Measurements from ENCODE around the gene NPNT. TPM values are rescaled to one million over a fixed set of nuclear protein-coding genes. Genes with fewer than 3 reads are reported as not detected.

Gene NPNT
- total RNA-seq, 2 donors from 2014 or later = 0.88 to 1.6 TPM

DNA sequence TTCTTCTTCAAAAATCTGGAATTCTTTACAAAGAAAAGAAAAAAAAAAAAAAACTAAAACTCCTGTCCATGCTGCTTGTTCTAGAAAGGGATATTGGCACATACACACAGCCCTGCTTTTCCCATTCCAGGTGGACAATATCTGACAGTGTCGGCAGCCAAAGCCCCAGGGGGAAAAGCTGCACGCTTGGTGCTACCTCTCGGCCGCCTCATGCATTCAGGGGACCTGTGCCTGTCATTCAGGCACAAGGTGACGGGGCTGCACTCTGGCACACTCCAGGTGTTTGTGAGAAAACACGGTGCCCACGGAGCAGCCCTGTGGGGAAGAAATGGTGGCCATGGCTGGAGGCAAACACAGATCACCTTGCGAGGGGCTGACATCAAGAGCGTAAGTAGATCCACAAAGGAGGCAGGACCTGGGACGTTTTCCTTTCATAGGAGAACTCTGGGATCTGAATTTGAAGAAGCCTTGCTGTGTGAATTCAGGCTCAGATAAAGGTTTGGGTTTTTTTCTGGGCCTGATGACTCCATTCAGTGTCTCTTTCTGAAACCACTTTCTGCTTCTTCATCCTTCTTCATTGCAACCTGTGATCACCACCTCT lies 71.9 kb downstream of the NPNT start:
- H3K27ac ChIP-seq (ENCODE audit: low read depth, low read length) = no peak overlapping the region
- no peak for DNase-seq
- no peaks in the 10 kb centered on the region for H3K36me3 Mint-ChIP-seq (ENCODE audit: low read depth)
- no peaks in the 10 kb centered on the region for H3K36me3 ChIP-seq (ENCODE audit: control insufficient read depth, insufficient read depth, low read length)
- H3K27me3 Mint-ChIP-seq (ENCODE audit: insufficient read depth) = no peaks in the 10 kb centered on the region
- 84 to 86% methylated on average over 9 to 10 of the region's 10 CpGs for WGBS, 2 experiments (ENCODE audit: insufficient coverage in 1 of 2, insufficient read length in 1 of 2)
- H3K9ac ChIP-seq (ENCODE audit: extremely low read depth, low read length, poor library complexity, severe bottlenecking) = no peak overlapping the region
- no peak overlapping the region for H3K4me3 Mint-ChIP-seq
- no peaks in the 10 kb centered on the region for H3K9me3 Mint-ChIP-seq
- no peaks in the 10 kb centered on the region for H3K27me3 ChIP-seq (ENCODE audit: control insufficient read depth, insufficient read depth, low read length, poor library complexity, severe bottlenecking)
- H3K4me3 ChIP-seq (ENCODE audit: low read length) = no peak overlapping the region
- no peak overlapping the region for H3K27ac Mint-ChIP-seq
- H3K4me1 Mint-ChIP-seq = peaks cover 20% of the 10 kb centered on the region
- H3K9me3 ChIP-seq (ENCODE audit: control insufficient read depth, low read length) = no peaks in the 10 kb centered on the region
- H3K4me1 ChIP-seq (ENCODE audit: control insufficient read depth, insufficient read depth, low read length) = peaks cover 11% of the 10 kb centered on the region
- TF ChIP-seq, protein P1, sequence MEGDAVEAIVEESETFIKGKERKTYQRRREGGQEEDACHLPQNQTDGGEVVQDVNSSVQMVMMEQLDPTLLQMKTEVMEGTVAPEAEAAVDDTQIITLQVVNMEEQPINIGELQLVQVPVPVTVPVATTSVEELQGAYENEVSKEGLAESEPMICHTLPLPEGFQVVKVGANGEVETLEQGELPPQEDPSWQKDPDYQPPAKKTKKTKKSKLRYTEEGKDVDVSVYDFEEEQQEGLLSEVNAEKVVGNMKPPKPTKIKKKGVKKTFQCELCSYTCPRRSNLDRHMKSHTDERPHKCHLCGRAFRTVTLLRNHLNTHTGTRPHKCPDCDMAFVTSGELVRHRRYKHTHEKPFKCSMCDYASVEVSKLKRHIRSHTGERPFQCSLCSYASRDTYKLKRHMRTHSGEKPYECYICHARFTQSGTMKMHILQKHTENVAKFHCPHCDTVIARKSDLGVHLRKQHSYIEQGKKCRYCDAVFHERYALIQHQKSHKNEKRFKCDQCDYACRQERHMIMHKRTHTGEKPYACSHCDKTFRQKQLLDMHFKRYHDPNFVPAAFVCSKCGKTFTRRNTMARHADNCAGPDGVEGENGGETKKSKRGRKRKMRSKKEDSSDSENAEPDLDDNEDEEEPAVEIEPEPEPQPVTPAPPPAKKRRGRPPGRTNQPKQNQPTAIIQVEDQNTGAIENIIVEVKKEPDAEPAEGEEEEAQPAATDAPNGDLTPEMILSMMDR (conservative IDR thresholded peaks at IDR 0.05) = no peak

DNA sequence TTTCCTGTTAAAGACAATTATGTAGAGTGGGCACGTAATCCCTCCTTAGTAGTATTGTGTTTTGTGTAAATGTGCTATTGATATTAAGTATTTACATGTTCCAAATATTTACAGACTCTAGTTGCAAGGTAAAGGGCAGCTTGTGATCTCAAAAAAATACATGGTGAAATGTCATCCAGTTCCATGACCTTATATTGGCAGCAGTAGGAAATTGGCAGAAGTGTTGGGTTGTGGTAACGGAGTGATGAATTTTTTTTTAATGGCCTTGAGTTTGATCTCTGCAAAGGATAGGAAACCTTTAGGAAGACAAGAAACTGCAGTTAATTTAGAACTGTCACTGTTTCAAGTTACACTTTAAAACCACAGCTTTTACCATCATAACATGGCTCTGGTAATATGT lies 74.3 kb downstream of the NPNT start:
- Histone ChIP-seq H3K27ac (ENCODE audit: low read depth, low read length) (no peak overlapping the region), H3K4me1 (ENCODE audit: control insufficient read depth, insufficient read depth, low read length) (peaks cover 4% of the 10 kb centered on the region), H3K9me3 (ENCODE audit: control insufficient read depth, low read length) (no peaks in the 10 kb centered on the region), H3K4me3 (ENCODE audit: low read length) (no peak overlapping the region), H3K27me3 (ENCODE audit: control insufficient read depth, insufficient read depth, low read length, poor library complexity, severe bottlenecking) (no peaks in the 10 kb centered on the region), H3K9ac (ENCODE audit: extremely low read depth, low read length, poor library complexity, severe bottlenecking) (no peak overlapping the region), H3K36me3 (ENCODE audit: control insufficient read depth, insufficient read depth, low read length) (no peaks in the 10 kb centered on the region)
- H3K27me3 Mint-ChIP-seq (ENCODE audit: insufficient read depth) = no peaks in the 10 kb centered on the region
- WGBS, 2 experiments (ENCODE audit: insufficient coverage in 1 of 2, insufficient read length in 1 of 2) = 80 to 90% methylated on average over 1 of the region's 2 CpGs
- DNase-seq = no peak
- no peaks in the 10 kb centered on the region for H3K9me3 Mint-ChIP-seq
- no peak overlapping the region for H3K27ac Mint-ChIP-seq
- TF ChIP-seq, protein P1 (conservative IDR thresholded peaks at IDR 0.05) = no peak
- no peaks in the 10 kb centered on the region for H3K36me3 Mint-ChIP-seq (ENCODE audit: low read depth)
- H3K4me3 Mint-ChIP-seq = no peak overlapping the region
- H3K4me1 Mint-ChIP-seq = peaks cover 35% of the 10 kb centered on the region

- no peaks in the 10 kb centered on the region for H3K36me3 Mint-ChIP-seq (ENCODE audit: low read depth)
- no peaks in the 10 kb centered on the region for H3K9me3 Mint-ChIP-seq
- no peak for DNase-seq
- Histone ChIP-seq H3K27ac (ENCODE audit: low read depth, low read length) (no peak overlapping the region), H3K27me3 (ENCODE audit: control insufficient read depth, insufficient read depth, low read length, poor library complexity, severe bottlenecking) (no peaks in the 10 kb centered on the region), H3K4me1 (ENCODE audit: control insufficient read depth, insufficient read depth, low read length) (peaks cover 4% of the 10 kb centered on the region), H3K36me3 (ENCODE audit: control insufficient read depth, insufficient read depth, low read length) (no peaks in the 10 kb centered on the region), H3K4me3 (ENCODE audit: low read length) (no peak overlapping the region), H3K9ac (ENCODE audit: extremely low read depth, low read length, poor library complexity, severe bottlenecking) (no peak overlapping the region), H3K9me3 (ENCODE audit: control insufficient read depth, low read length) (no peaks in the 10 kb centered on the region)
- H3K4me3 Mint-ChIP-seq = no peak overlapping the region
- peaks cover 31% of the 10 kb centered on the region for H3K4me1 Mint-ChIP-seq
- no peak overlapping the region for H3K27ac Mint-ChIP-seq
- WGBS, 2 experiments (ENCODE audit: insufficient coverage in 1 of 2, insufficient read length in 1 of 2) = 92 to 100% methylated on average over 1 of the region's 1 CpG
- H3K27me3 Mint-ChIP-seq (ENCODE audit: insufficient read depth) = no peaks in the 10 kb centered on the region
- TF ChIP-seq, protein P1 (conservative IDR thresholded peaks at IDR 0.05) = no peak
Observed at GRCh38 chr4:105970371-105970770, 75.1 kb downstream of the NPNT start.

Data from endodermal cell (in vitro differentiated cells).